Activated CD4-positive, alpha-beta T cell treated with anti-CD3 and anti-CD28 coated beads for 48 hours (primary cell): ENCODE measurements around the gene HBM.
"Not testable (repeated sequence)": the region's sequence is repeated elsewhere in the genome, so short reads cannot be mapped to it uniquely, and the experiment has no call there.

ENCODE experiments used
- DNase-seq: peaks from one replicate; pipeline ENCODE4 v3.0.0-alpha.2; 2020

HBM gene

GRCh38 chr16:170088-170507, 4.3 kb downstream of the HBM start:
- DNase-seq = not testable (repeated sequence)

GRCh38 chr16:170788-171187, 5.0 kb downstream of the HBM start:
- DNase-seq = no peak

GRCh38 chr16:172374-172941, 6.7 kb downstream of the HBM start, which contains the start of gene HBA2:
HBA2 (plus strand) TSS chr16:172876; CDS start chr16:172913, 37 bp downstream.
- DNase-seq = not testable (repeated sequence)

GRCh38 chr16:173211-173854, 7.6 kb downstream of the HBM start:
- not testable (repeated sequence) for DNase-seq

- DNase-seq = not testable (repeated sequence)
These were observed 8.4 kb downstream of the HBM start for GRCh38 chr16:173928-174769.

- no peak for DNase-seq
These were observed 9.5 kb downstream of the HBM start for GRCh38 chr16:175011-175949.

GRCh38 chr16:176006-176405, 10.2 kb downstream of the HBM start:
- not testable (repeated sequence) for DNase-seq

GRCh38 chr16:176477-177382, 11.0 kb downstream of the HBM start, which contains the start of gene HBA1:
HBA1 (plus strand) TSS chr16:176680; CDS start chr16:176717, 37 bp downstream.
- DNase-seq = peak; percentile 18

- DNase-seq = no peak
These were observed 11.6 kb downstream of the HBM start for GRCh38 chr16:177394-177822.

- DNase-seq = no peak
These were observed 12.3 kb downstream of the HBM start for GRCh38 chr16:177981-178667.

- DNase-seq = no peak
These were observed 12.9 kb downstream of the HBM start for GRCh38 chr16:178668-179015.

- no peak for DNase-seq
These were observed 13.7 kb downstream of the HBM start for GRCh38 chr16:179211-180092.

GRCh38 chr16:180101-180675, 14.4 kb downstream of the HBM start, which contains the start of gene HBQ1:
HBQ1 (plus strand) TSS chr16:180459; CDS start chr16:180487, 28 bp downstream.
- DNase-seq = peak; percentile 45

- DNase-seq = peak; percentile 92
These were observed 15.1 kb downstream of the HBM start for GRCh38 chr16:180681-181564.

GRCh38 chr16:181565-182021, 15.8 kb downstream of the HBM start:
- DNase-seq = no peak

- DNase-seq = no peak
These were observed 17.2 kb downstream of the HBM start for GRCh38 chr16:183005-183404.

- DNase-seq = no peak
These were observed 19.4 kb downstream of the HBM start for GRCh38 chr16:185213-185612.

GRCh38 chr16:185691-186090, 19.9 kb downstream of the HBM start:
- no peak for DNase-seq
